A549 (cell line): ENCODE results near the gene DHDDS. TPM values are rescaled to one million over a fixed set of nuclear protein-coding genes. Genes with fewer than 3 reads are reported as not detected.

ENCODE experiments used
- ATAC-seq, 2 experiments: fragments of 200-7000 bp in 1 of 2; fragments of >200 bp in 1 of 2; cut with Nextera tagmentation in 1 of 2; cut with Tn5 transposase in 1 of 2; 3 replicates each; pipeline versions ENCODE4 v1.8.0 to v1.9.1; 2018 to 2020; ENCODE audit warnings: mild to moderate bottlenecking in 1 of 2, moderate library complexity in 1 of 2
- CTCF ChIA-PET: fragments of 300-600 bp; sonication (Branson Sonifier 250); formaldehyde crosslinking; extraction: SDS; loops from one replicate; lab custom pipeline; 2021; ENCODE audit warnings: antibody characterized with exemption, inconsistent platforms; lab: Yijun Ruan, JAX
- POLR2A ChIA-PET: fragments of 350-600 bp; formaldehyde crosslinking; extraction: SDS; loops from one replicate; lab custom pipeline; 2021; ENCODE audit warnings: antibody characterized with exemption, inconsistent platforms; lab: Yijun Ruan, JAX
- DNase-seq, 2 experiments: peaks; one replicate each; pipeline versions ENCODE4 v3.0.0 to v3.0.0-alpha.2; 2011 to 2016; ENCODE audit warnings: low read depth in 1 of 2, low spot score in 1 of 2
- FAIRE-seq: peaks from 2 replicates; lab custom pipeline; 2011; peaks lifted over from hg19 to GRCh38; lab: Jason Lieb, UNC
- H3K27ac ChIP-seq, 2 experiments: fragments of >200 bp; sonication (Bioruptor Twin); formaldehyde crosslinking; 3 replicates each; pipeline ENCODE4 v1.5.1; 2016 to 2017
- H3K4me1 ChIP-seq: fragments of >200 bp; sonication (Bioruptor Twin); formaldehyde crosslinking; 3 replicates; pipeline ENCODE4 v1.6.1; 2016
- H3K4me2 ChIP-seq: fragments of >200 bp; sonication (Bioruptor Twin); formaldehyde crosslinking; 3 replicates; pipeline ENCODE4 v1.6.1; 2016
- H3K4me3 ChIP-seq: fragments of >200 bp; sonication (Bioruptor Twin); formaldehyde crosslinking; 3 replicates; pipeline ENCODE4 v1.5.1; 2016
- H3K9me3 ChIP-seq: fragments of >200 bp; sonication (Bioruptor Twin); formaldehyde crosslinking; 3 replicates; pipeline ENCODE4 v1.6.1; 2016
- EP300 ChIP-seq, 2 experiments: fragments of >200 bp; sonication (Bioruptor Twin); formaldehyde crosslinking; IDR thresholded peaks; 2 replicates in 1 of 2; 3 replicates in 1 of 2; pipeline ENCODE4 v1.6.1; 2016 to 2017
- ESRRA ChIP-seq: fragments of 150-350 bp; IDR thresholded peaks from 2 replicates; pipeline ENCODE4 v1.6.1; 2014; ENCODE audit warnings: mild to moderate bottlenecking, low read length, borderline replicate concordance
- FOSL2 ChIP-seq, 2 experiments: fragments of 450-650 bp in 1 of 2; fragments of >200 bp in 1 of 2; sonication (Bioruptor Twin) in 1 of 2; formaldehyde crosslinking; IDR thresholded peaks; 2 replicates each; pipeline versions ENCODE4 v1.5.0 to v1.6.1; 2016 to 2020; ENCODE audit warnings: mild to moderate bottlenecking in 1 of 2, moderate library complexity in 1 of 2
- FOXS1 ChIP-seq: fragments of 250-450 bp; sonication (Bioruptor Pico); IDR thresholded peaks from 2 replicates; pipeline ENCODE4 v1.5.0; 2020; ENCODE audit warnings: mild to moderate bottlenecking, moderate library complexity
- HDAC2 ChIP-seq: fragments of 200-600 bp; sonication (generic); IDR thresholded peaks from 2 replicates; pipeline ENCODE4 v1.6.1; 2016
- HES2 ChIP-seq: fragments of >200 bp; sonication (Bioruptor Twin); formaldehyde crosslinking; IDR thresholded peaks from 2 replicates; pipeline ENCODE4 v1.6.1; 2016
- HEYL ChIP-seq: fragments of 250-450 bp; sonication (Bioruptor Pico); IDR thresholded peaks from 2 replicates; pipeline ENCODE4 v1.8.0; 2021; ENCODE audit warnings: mild to moderate bottlenecking, moderate library complexity
- HOXB5 ChIP-seq: fragments of 250-450 bp; sonication (Bioruptor Pico); IDR thresholded peaks from 2 replicates; pipeline ENCODE4 v1.5.0; 2020; ENCODE audit warnings: mild to moderate bottlenecking, moderate library complexity
- JUN ChIP-seq, 2 experiments: fragments of >200 bp; sonication (Bioruptor Twin); formaldehyde crosslinking; IDR thresholded peaks; 2 replicates in 1 of 2; 3 replicates in 1 of 2; pipeline ENCODE4 v1.6.1; 2016 to 2017
- JUNB ChIP-seq: fragments of >200 bp; sonication (Bioruptor Twin); formaldehyde crosslinking; IDR thresholded peaks from 2 replicates; pipeline ENCODE4 v1.6.1; 2016
- MAX ChIP-seq: IDR thresholded peaks from 2 replicates; pipeline ENCODE4 v1.6.1; 2012
- NPAS2 ChIP-seq: fragments of 250-450 bp; sonication (Bioruptor Pico); IDR thresholded peaks from 2 replicates; pipeline ENCODE4 v1.8.0; 2022; ENCODE audit warnings: mild to moderate bottlenecking, moderate library complexity, borderline replicate concordance
- NR3C1 ChIP-seq: fragments of >200 bp; sonication (Bioruptor Twin); formaldehyde crosslinking; IDR thresholded peaks from 3 replicates; pipeline ENCODE4 v1.6.1; 2017
- POLR2A ChIP-seq: IDR thresholded peaks from 2 replicates; pipeline ENCODE4 v1.6.1; 2012; ENCODE audit warnings: mild to moderate bottlenecking, low read length
- RAD21 ChIP-seq, 2 experiments: fragments of >200 bp in 1 of 2; sonication (Bioruptor Twin) in 1 of 2; formaldehyde crosslinking in 1 of 2; IDR thresholded peaks in 1 of 2; conservative IDR thresholded peaks in 1 of 2; 2 replicates in 1 of 2; 3 replicates in 1 of 2; pipeline ENCODE4 v1.6.1; 2012 to 2018; ENCODE audit warnings: inconsistent platforms in 1 of 2
- RCOR1 ChIP-seq: fragments of 150-350 bp; IDR thresholded peaks from 2 replicates; pipeline ENCODE4 v1.6.1; 2014; ENCODE audit warnings: antibody characterized with exemption, low read length, low read depth
- RNF2 ChIP-seq: fragments of 200-600 bp; sonication (generic); IDR thresholded peaks from 2 replicates; pipeline ENCODE4 v1.6.1; 2016; ENCODE audit warnings: low read depth, mild to moderate bottlenecking, antibody characterized with exemption, moderate library complexity, borderline replicate concordance
- TFCP2L1 ChIP-seq: fragments of 250-450 bp; sonication (Bioruptor Pico); IDR thresholded peaks from 2 replicates; pipeline ENCODE4 v1.5.0; 2021; ENCODE audit warnings: mild to moderate bottlenecking
- ZFP36 ChIP-seq: fragments of 450-650 bp; IDR thresholded peaks from 2 replicates; pipeline ENCODE4 v1.6.1; 2014; ENCODE audit warnings: borderline replicate concordance; ENCODE audit not compliant: partially characterized antibody
- WGBS: methylation state at CpG from one replicate; pipeline ENCODE4 v1.1.6; 2017; ENCODE audit errors: missing lambda C conversion rate; 5-methylcytosine and 5-hydroxymethylcytosine counted together
- polyA plus RNA-seq, 4 experiments: library from polyadenylated mRNA; depleted of rRNA in 3 of 4; stranded (reverse); fragments of >200 nt; fragmentation: RNase III in 1 of 4; extraction: RNeasy Plus Mini Kit Qiagen cat#74134 plus additional on column Dnase treatment in 1 of 4; gene quantifications; 2 replicates in 3 of 4; 3 replicates in 1 of 4; pipeline ENCODE4 v1.2.3, GENCODE V29; 2011 to 2017
- TF ChIP-seq, protein P1 (sequence below): fragments of 200-600 bp; sonication (generic); IDR thresholded peaks from 2 replicates; pipeline ENCODE4 v1.6.1; 2016; ENCODE audit warnings: antibody characterized with exemption, mild to moderate bottlenecking, moderate library complexity
- TF ChIP-seq, protein P2 (sequence below): fragments of >200 bp; sonication (Bioruptor Twin); formaldehyde crosslinking; IDR thresholded peaks from 3 replicates; pipeline ENCODE4 v1.5.1; 2016

The DHDDS gene
- polyA plus RNA-seq, 2 of the 4 experiments (the other 2 are of a cell fraction), result 26.0 to 27.3 TPM

DNA sequence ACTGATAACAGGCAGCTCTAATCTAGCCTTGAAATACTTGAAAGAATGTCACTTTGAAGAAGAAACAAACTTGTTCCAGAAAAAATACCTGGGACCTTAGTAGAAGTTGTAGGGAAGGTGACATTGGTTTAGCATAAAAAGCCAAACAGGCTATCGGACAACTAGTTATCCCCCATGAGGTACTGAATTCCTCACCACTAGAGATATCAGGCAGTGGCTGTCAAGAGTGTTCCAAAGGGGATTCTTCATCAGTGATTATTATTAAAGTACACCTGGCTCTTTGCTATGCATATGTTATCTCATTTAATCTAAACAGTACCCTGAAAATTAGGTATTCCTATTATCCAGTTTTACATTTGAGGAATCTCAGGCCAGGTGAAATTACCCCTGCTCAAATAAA lies 27.0 kb downstream of the DHDDS start (continued):
- TF ChIP-seq, protein P1, sequence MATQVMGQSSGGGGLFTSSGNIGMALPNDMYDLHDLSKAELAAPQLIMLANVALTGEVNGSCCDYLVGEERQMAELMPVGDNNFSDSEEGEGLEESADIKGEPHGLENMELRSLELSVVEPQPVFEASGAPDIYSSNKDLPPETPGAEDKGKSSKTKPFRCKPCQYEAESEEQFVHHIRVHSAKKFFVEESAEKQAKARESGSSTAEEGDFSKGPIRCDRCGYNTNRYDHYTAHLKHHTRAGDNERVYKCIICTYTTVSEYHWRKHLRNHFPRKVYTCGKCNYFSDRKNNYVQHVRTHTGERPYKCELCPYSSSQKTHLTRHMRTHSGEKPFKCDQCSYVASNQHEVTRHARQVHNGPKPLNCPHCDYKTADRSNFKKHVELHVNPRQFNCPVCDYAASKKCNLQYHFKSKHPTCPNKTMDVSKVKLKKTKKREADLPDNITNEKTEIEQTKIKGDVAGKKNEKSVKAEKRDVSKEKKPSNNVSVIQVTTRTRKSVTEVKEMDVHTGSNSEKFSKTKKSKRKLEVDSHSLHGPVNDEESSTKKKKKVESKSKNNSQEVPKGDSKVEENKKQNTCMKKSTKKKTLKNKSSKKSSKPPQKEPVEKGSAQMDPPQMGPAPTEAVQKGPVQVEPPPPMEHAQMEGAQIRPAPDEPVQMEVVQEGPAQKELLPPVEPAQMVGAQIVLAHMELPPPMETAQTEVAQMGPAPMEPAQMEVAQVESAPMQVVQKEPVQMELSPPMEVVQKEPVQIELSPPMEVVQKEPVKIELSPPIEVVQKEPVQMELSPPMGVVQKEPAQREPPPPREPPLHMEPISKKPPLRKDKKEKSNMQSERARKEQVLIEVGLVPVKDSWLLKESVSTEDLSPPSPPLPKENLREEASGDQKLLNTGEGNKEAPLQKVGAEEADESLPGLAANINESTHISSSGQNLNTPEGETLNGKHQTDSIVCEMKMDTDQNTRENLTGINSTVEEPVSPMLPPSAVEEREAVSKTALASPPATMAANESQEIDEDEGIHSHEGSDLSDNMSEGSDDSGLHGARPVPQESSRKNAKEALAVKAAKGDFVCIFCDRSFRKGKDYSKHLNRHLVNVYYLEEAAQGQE, result no peak
- no peak for TF ChIP-seq EP300 (IDR thresholded peaks at IDR 0.05)
- TF ChIP-seq RCOR1, result no peak
- TF ChIP-seq, protein P2, sequence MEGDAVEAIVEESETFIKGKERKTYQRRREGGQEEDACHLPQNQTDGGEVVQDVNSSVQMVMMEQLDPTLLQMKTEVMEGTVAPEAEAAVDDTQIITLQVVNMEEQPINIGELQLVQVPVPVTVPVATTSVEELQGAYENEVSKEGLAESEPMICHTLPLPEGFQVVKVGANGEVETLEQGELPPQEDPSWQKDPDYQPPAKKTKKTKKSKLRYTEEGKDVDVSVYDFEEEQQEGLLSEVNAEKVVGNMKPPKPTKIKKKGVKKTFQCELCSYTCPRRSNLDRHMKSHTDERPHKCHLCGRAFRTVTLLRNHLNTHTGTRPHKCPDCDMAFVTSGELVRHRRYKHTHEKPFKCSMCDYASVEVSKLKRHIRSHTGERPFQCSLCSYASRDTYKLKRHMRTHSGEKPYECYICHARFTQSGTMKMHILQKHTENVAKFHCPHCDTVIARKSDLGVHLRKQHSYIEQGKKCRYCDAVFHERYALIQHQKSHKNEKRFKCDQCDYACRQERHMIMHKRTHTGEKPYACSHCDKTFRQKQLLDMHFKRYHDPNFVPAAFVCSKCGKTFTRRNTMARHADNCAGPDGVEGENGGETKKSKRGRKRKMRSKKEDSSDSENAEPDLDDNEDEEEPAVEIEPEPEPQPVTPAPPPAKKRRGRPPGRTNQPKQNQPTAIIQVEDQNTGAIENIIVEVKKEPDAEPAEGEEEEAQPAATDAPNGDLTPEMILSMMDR, result no peak
- no peak for TF ChIP-seq FOXS1 (CRISPR knock-in tag)

GRCh38 chr1:26459573-26460031 lies 27.5 kb downstream of the DHDDS start:
- Histone ChIP-seq H3K27ac (no peak overlapping the region), H3K9me3 (no peaks in the 10 kb centered on the region), H3K4me1 (no peaks in the 10 kb centered on the region), H3K4me2 (no peak overlapping the region), H3K4me3 (no peak overlapping the region)
- ATAC-seq (no peak), FAIRE-seq (no peak), DNase-seq (no peak)
- CTCF ChIA-PET, result interaction anchor here (1.0 to 4.1 kb wide), 2 partner anchors 9 to 12 kb away, joined by 3 to 14 read pairs; partner anchors contain the start of gene HMGN2
- TF ChIP-seq JUN (IDR thresholded peaks at IDR 0.05) (no peak), EP300 (IDR thresholded peaks at IDR 0.05) (no peak), HOXB5 (no peak)
- WGBS, result 88% methylated on average over 3 of the region's 3 CpGs
- POLR2A ChIA-PET, result no interaction called here

DNA sequence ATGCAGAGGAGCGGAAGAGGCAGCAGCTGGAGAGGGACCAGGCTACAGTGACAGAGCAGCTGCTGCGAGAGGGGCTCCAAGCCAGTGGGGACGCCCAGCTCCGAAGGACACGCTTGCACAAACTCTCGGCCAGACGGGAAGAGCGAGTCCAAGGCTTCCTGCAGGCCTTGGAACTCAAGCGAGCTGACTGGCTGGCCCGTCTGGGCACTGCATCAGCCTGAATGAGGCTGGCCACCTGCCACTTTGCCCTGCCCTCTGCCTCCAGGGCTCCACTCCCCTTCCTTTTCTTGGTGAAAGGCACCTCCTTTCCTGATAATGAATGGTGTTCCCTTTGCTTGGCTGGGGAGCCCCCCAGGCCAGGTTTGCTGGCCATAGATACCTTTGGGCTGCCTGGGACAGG lies 36.8 kb downstream of the DHDDS start:
- FAIRE-seq (no peak), DNase-seq (no peak)
- POLR2A ChIA-PET, result no interaction called here

More for the DNA sequence above, 36.8 kb downstream of the DHDDS start:
- TF ChIP-seq JUN (IDR thresholded peaks at IDR 0.05), result no peak
- no peak for TF ChIP-seq FOSL2 (IDR thresholded peaks at IDR 0.05)
- no peak for TF ChIP-seq FOSL2 (CRISPR knock-in tag; IDR thresholded peaks at IDR 0.05)
- TF ChIP-seq HDAC2, result no peak
- no peak for TF ChIP-seq JUNB
- TF ChIP-seq TFCP2L1, result no peak
- TF ChIP-seq NPAS2 (CRISPR knock-in tag), result no peak
- TF ChIP-seq MAX, result no peak
- TF ChIP-seq ZFP36, result no peak
- TF ChIP-seq POLR2A, result no peak
- no peak for TF ChIP-seq RNF2
- TF ChIP-seq HES2, result no peak
- no peak for TF ChIP-seq RAD21 (conservative IDR thresholded peaks at IDR 0.05 in 1 of 2, IDR thresholded peaks at IDR 0.05 in 1 of 2)
- TF ChIP-seq NR3C1, result no peak
- no peak for TF ChIP-seq HEYL (CRISPR knock-in tag)
- no peak for TF ChIP-seq ESRRA
- peaks cover 11% of the 10 kb centered on the region; the same call in 2 of the 3 replicates for H3K4me1 ChIP-seq
- H3K27ac ChIP-seq, result no peak overlapping the region
- 94% methylated on average over 6 of the region's 10 CpGs for WGBS
- no peak for ATAC-seq
- CTCF ChIA-PET, result interaction anchor here (1.0 to 1.5 kb wide), 2 partner anchors 9 to 33 kb away, joined by 3 read pairs; no protein-coding TSS in a partner anchor
- no peaks in the 10 kb centered on the region for H3K9me3 ChIP-seq
- no peak overlapping the region for H3K4me3 ChIP-seq
- H3K4me2 ChIP-seq, result no peak overlapping the region
